Kidney (tissue), 14 donors: Measurements from ENCODE around the gene RBM8A. TPM values are rescaled to one million over a fixed set of nuclear protein-coding genes. Genes with fewer than 3 reads are reported as not detected.
A peak's percentile ranks its signal among the peaks of the same experiment; 100 is the strongest.

Experiments used
- DNase-seq, 5 donors: peaks; one replicate each; pipeline ENCODE4 v3.0.0-alpha.2; 2013 to 2020
- FAIRE-seq: peaks from 2 replicates; lab custom pipeline; 2012; peaks lifted over from hg19 to GRCh38; lab: Jason Lieb, UNC
- H3K27ac ChIP-seq, 2 donors: one replicate each; pipeline ENCODE4 v1.7.0; 2013; ENCODE audit warnings: low read depth in 2 of 2, low read length in 2 of 2, inconsistent platforms in 1 of 2
- H3K27me3 ChIP-seq: one replicate; pipeline ENCODE4 v1.7.1; 2013; ENCODE audit warnings: low read length, inconsistent platforms; ENCODE audit not compliant: control insufficient read depth, insufficient read depth
- H3K36me3 ChIP-seq, 3 donors: one replicate each; pipeline versions ENCODE4 v1.7.0 to v1.7.1; 2013; ENCODE audit warnings: low read length in 3 of 3, control low read depth in 1 of 3, inconsistent platforms in 1 of 3; ENCODE audit not compliant: insufficient read depth in 3 of 3, control insufficient read depth in 2 of 3
- H3K4me1 ChIP-seq, 3 donors: one replicate each; pipeline versions ENCODE4 v1.7.0 to v1.7.1; 2013; ENCODE audit warnings: low read length in 3 of 3, inconsistent platforms in 1 of 3, low read depth in 1 of 3; ENCODE audit not compliant: control insufficient read depth in 2 of 3, insufficient read depth in 2 of 3
- H3K4me3 ChIP-seq, 3 donors: one replicate each; pipeline versions ENCODE4 v1.7.0 to v1.8.1; 2013; ENCODE audit warnings: low read length in 3 of 3, control low read depth in 1 of 3, inconsistent platforms in 1 of 3
- H3K9ac ChIP-seq, 3 donors: one replicate each; pipeline versions ENCODE4 v1.7.0 to v1.7.1; 2013; ENCODE audit warnings: low read length in 3 of 3, control low read depth in 1 of 3, inconsistent platforms in 1 of 3
- H3K9me3 ChIP-seq, 3 donors: one replicate each; pipeline versions ENCODE4 v1.7.0 to v1.7.1; 2013; ENCODE audit warnings: low read length in 3 of 3, control low read depth in 1 of 3, inconsistent platforms in 1 of 3; ENCODE audit not compliant: control insufficient read depth in 2 of 3, insufficient read depth in 1 of 3
- CTCF ChIP-seq: IDR thresholded peaks from 3 replicates; pipeline ENCODE4 v1.5.1; 2012; ENCODE audit warnings: mild to moderate bottlenecking, moderate library complexity, borderline replicate concordance; ENCODE audit not compliant: insufficient read depth; ENCODE audit errors: extremely low read depth
- intact Hi-C: fragments of 100-400 bp; cut with DNase I; formaldehyde crosslinking; loops from one replicate; pipeline ENCODE4 v1.11.1; 2022
- polyA plus RNA-seq: library from polyadenylated mRNA; stranded (reverse); fragments of 350-450 nt; fragmentation: Illumina TruSeq; extraction: RNeasy Lipid Tissue Mini Kit (QIAGEN cat#74804); gene quantifications from one replicate; pipeline ENCODE4 v1.2.3, GENCODE V29; 2014; ENCODE audit warnings: low read depth, low replicate concordance; ENCODE audit not compliant: insufficient read depth
- total RNA-seq: library from RNA; stranded (reverse); fragmentation: NEBNext Ultra II Directional; extraction: Animal tissue kit (Norgen Biotek cat#: 25700); gene quantifications from one replicate; pipeline ENCODE4 v1.2.1, GENCODE V29; 2021
- donor health status: control.
- donor health status: control.
- donor health status: control.
- donor health status: control.
- donor health status: control.
- donor health status: DM: yes; HTN: yes; CAD: no.
- donor health status: Normal renal cell carcinoma (clear cell type).

RBM8A gene
- total and polyA plus RNA-seq, 2 donors from 2014 or later = 105 to 131 TPM

GRCh38 chr1:145962157-145963102, 35.1 kb upstream of the RBM8A start:
- peak overlapping the region; percentile 73 to 75 (median 74) for H3K4me3 ChIP-seq
- no peaks in the 10 kb centered on the region for H3K36me3 ChIP-seq
- FAIRE-seq (no peak), DNase-seq (peak in 3 of 5 donors; percentile 58 to 86 (median 79))
- H3K27ac ChIP-seq = peak overlapping the region in 1 of 2 donors; percentile 61
- no peaks in the 10 kb centered on the region for H3K27me3 ChIP-seq
- H3K9ac ChIP-seq = peak overlapping the region; percentile 38 to 59 (median 59)
- peaks cover 0 to under 1% (median 0%) of the 10 kb centered on the region in 3 donors for H3K9me3 ChIP-seq
- peaks cover 6 to 30% (median 8%) of the 10 kb centered on the region in 3 donors for H3K4me1 ChIP-seq
- no peak for TF ChIP-seq CTCF
- intact Hi-C loops = no loop called here

GRCh38 chr1:145961425-145962156, 34.3 kb upstream of the RBM8A start:
- Histone ChIP-seq H3K4me3 (peak overlapping the region; percentile 73 to 75 (median 74)), H3K27ac (peak overlapping the region; percentile 77 to 86), H3K27me3 (no peaks in the 10 kb centered on the region), H3K4me1 (peaks cover 6 to 30% (median 15%) of the 10 kb centered on the region in 3 donors), H3K9ac (peak overlapping the region; percentile 38 to 86 (median 59)), H3K9me3 (no peaks in the 10 kb centered on the region), H3K36me3 (no peaks in the 10 kb centered on the region)
- intact Hi-C loops = no loop called here
- no peak for TF ChIP-seq CTCF
- peak; percentile 45 to 86 (median 73) for DNase-seq
- no peak for FAIRE-seq

GRCh38 chr1:145961109-145961424, 33.8 kb upstream of the RBM8A start:
- DNase-seq = no peak
- TF ChIP-seq CTCF = no peak

More at GRCh38 chr1:145961109-145961424, 33.8 kb upstream of the RBM8A start:
- peaks cover 6 to 30% (median 15%) of the 10 kb centered on the region in 3 donors for H3K4me1 ChIP-seq
- intact Hi-C loops = no loop called here
- H3K36me3 ChIP-seq = no peaks in the 10 kb centered on the region
- H3K4me3 ChIP-seq = peak overlapping the region; percentile 73 to 75 (median 74)
- FAIRE-seq = no peak
- no peaks in the 10 kb centered on the region for H3K27me3 ChIP-seq
- H3K27ac ChIP-seq = peak overlapping the region; percentile 77 to 86
- H3K9me3 ChIP-seq = no peaks in the 10 kb centered on the region
- peak overlapping the region; percentile 62 to 86 (median 72) for H3K9ac ChIP-seq
